Vagina (tissue), 2 donors: ENCODE results near the gene FXYD6. TPM values are rescaled to one million over a fixed set of nuclear protein-coding genes. Genes with fewer than 3 reads are reported as not detected.

ENCODE experiments used
- DNase-seq, 2 donors: peaks; one replicate each; pipeline ENCODE4 v3.0.0-alpha.2; 2017; ENCODE audit errors: extremely low spot score in 2 of 2
- H3K27ac ChIP-seq: fragments of 200-600 bp; sonication (generic); one replicate; pipeline ENCODE4 v1.5.1; 2019
- H3K27me3 ChIP-seq: fragments of 200-600 bp; sonication (generic); one replicate; pipeline ENCODE4 v1.5.1; 2019
- H3K36me3 ChIP-seq, 2 donors: fragments of 200-600 bp; sonication (generic); one replicate each; pipeline ENCODE4 v1.5.1; 2017 to 2019
- H3K4me1 ChIP-seq: fragments of 200-600 bp; sonication (generic); one replicate; pipeline ENCODE4 v1.5.1; 2019
- H3K4me3 ChIP-seq, 2 donors: fragments of 200-600 bp; sonication (generic); 1 replicate in 1 of 2; 2 replicates in 1 of 2; pipeline ENCODE4 v1.5.1; 2016 to 2019
- H3K9me3 ChIP-seq: fragments of 200-600 bp; sonication (generic); one replicate; pipeline ENCODE4 v1.5.1; 2019
- POLR2A ChIP-seq, 2 donors: fragments of 450-650 bp; IDR thresholded peaks; one replicate each; pipeline ENCODE4 v1.6.1; 2017; ENCODE audit warnings: antibody characterized with exemption in 2 of 2, mild to moderate bottlenecking in 2 of 2, moderate library complexity in 2 of 2
- POLR2AphosphoS5 ChIP-seq, 2 donors: sonication (generic); formaldehyde crosslinking; IDR thresholded peaks; one replicate each; pipeline ENCODE4 v1.9.0; 2017; ENCODE audit warnings: antibody characterized with exemption in 2 of 2, mild to moderate bottlenecking in 2 of 2, low read depth in 1 of 2; ENCODE audit not compliant: insufficient read depth in 1 of 2
- intact Hi-C: fragments of 100-400 bp; cut with DNase I; formaldehyde crosslinking; loops from one replicate; pipeline ENCODE4 v1.15.1; 2023
- total RNA-seq: library from RNA; depleted of rRNA; stranded (reverse); fragments of >200 nt; gene quantifications from one replicate; pipeline ENCODE4 v1.2.3, GENCODE V29; 2016
- TF ChIP-seq, protein P1 (sequence below), 3 experiments: fragments of 450-650 bp in 2 of 3; fragments of 200-600 bp in 1 of 3; sonication (generic) in 1 of 3; IDR thresholded peaks; one replicate each; pipeline ENCODE4 v1.5.1; 2017 to 2019; ENCODE audit warnings: antibody characterized with exemption in 3 of 3, mild to moderate bottlenecking in 2 of 3, moderate library complexity in 2 of 3

FXYD6 gene
- total RNA-seq, 1 donor from 2014 or later = 75.4 TPM

DNA sequence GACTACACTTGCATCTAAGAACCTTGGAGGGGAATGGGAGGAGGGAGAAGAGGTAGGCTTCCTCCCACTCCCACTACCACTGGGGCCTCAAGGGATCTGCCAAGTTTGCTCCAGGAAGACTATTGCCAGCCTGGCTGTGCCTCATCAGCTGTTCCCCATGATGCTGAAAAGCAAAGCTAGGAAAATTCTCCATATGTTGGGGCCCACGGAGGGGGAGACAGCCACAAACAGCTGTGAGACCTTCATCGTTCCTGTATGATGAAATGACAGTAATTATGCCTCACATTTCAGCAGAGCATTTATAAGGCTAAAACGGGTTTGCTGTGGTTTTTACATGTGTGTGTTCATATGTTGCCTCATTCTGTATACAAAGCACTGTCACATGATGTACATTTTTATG lies 86.2 kb downstream of the FXYD6 start:
- peaks cover 8% of the 10 kb centered on the region for H3K27me3 ChIP-seq
- no peak for TF ChIP-seq POLR2AphosphoS5 (IDR thresholded peaks at IDR 0.05; ENCODE audit: insufficient read depth in 1 of 2, low read depth in 1 of 2)
- no peak for TF ChIP-seq POLR2A (IDR thresholded peaks at IDR 0.05)
- TF ChIP-seq, protein P1, sequence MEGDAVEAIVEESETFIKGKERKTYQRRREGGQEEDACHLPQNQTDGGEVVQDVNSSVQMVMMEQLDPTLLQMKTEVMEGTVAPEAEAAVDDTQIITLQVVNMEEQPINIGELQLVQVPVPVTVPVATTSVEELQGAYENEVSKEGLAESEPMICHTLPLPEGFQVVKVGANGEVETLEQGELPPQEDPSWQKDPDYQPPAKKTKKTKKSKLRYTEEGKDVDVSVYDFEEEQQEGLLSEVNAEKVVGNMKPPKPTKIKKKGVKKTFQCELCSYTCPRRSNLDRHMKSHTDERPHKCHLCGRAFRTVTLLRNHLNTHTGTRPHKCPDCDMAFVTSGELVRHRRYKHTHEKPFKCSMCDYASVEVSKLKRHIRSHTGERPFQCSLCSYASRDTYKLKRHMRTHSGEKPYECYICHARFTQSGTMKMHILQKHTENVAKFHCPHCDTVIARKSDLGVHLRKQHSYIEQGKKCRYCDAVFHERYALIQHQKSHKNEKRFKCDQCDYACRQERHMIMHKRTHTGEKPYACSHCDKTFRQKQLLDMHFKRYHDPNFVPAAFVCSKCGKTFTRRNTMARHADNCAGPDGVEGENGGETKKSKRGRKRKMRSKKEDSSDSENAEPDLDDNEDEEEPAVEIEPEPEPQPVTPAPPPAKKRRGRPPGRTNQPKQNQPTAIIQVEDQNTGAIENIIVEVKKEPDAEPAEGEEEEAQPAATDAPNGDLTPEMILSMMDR (IDR thresholded peaks at IDR 0.05) = no peak
- H3K36me3 ChIP-seq = no peaks in the 10 kb centered on the region
- intact Hi-C loops = no loop called here
- H3K4me1 ChIP-seq = peaks cover 4% of the 10 kb centered on the region
- no peak for DNase-seq
- H3K4me3 ChIP-seq = no peak overlapping the region
- no peaks in the 10 kb centered on the region for H3K9me3 ChIP-seq
- no peak overlapping the region for H3K27ac ChIP-seq

DNA sequence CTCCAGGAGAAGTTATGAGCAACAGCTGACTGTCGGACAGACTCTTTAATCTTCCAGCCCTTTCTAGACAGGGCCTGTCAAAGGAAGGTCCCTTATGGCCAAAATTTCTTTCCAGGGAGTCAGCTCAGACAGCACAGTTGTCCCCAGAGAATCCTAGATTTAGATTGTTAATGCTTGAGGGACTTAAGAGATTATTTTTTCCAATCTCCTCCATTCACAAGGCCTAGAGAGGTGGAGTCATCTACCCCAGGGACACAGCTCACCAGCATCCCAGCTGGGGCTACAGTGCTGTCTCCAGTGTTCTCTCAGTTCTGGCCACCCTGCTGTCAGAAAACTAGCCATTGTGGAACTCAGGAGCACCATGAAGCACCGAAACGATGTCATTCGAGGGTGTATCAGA lies 87.2 kb downstream of the FXYD6 start:
- no peak for DNase-seq
- no peaks in the 10 kb centered on the region for H3K27me3 ChIP-seq
- no peak overlapping the region for H3K27ac ChIP-seq
- H3K36me3 ChIP-seq = no peaks in the 10 kb centered on the region
- intact Hi-C loops = no loop called here
- H3K4me3 ChIP-seq = no peak overlapping the region
- H3K4me1 ChIP-seq = no peaks in the 10 kb centered on the region
- no peaks in the 10 kb centered on the region for H3K9me3 ChIP-seq
- TF ChIP-seq, protein P1 (IDR thresholded peaks at IDR 0.05) = no peak
- TF ChIP-seq POLR2A (IDR thresholded peaks at IDR 0.05) (no peak), POLR2AphosphoS5 (IDR thresholded peaks at IDR 0.05; ENCODE audit: insufficient read depth in 1 of 2, low read depth in 1 of 2) (no peak)

Other genes starting within 250 kb of the FXYD6 start
- gene DSCAML1, start 79.4 kb downstream of the FXYD6 start, total RNA-seq = 0.25 TPM
- gene FXYD2, start 51.9 kb downstream of the FXYD6 start, total RNA-seq = 2.7 TPM
- 9.6 TPM for gene TMPRSS13, start 52.7 kb upstream of the FXYD6 start, total RNA-seq
- gene IL10RA, start 109.7 kb upstream of the FXYD6 start, total RNA-seq = 29.0 TPM
- 20.9 TPM for gene TMPRSS4, start 200.4 kb upstream of the FXYD6 start, total RNA-seq
- not detected for gene SMIM35, start 210.3 kb upstream of the FXYD6 start, total RNA-seq